ENCODE results near the gene SMPD3.
A peak's percentile ranks its signal among the peaks of the same experiment; 100 is the strongest.
"Not testable (repeated sequence)": the region's sequence is repeated elsewhere in the genome, so short reads cannot be mapped to it uniquely, and the experiment has no call there.

SMPD3 gene

DNA sequence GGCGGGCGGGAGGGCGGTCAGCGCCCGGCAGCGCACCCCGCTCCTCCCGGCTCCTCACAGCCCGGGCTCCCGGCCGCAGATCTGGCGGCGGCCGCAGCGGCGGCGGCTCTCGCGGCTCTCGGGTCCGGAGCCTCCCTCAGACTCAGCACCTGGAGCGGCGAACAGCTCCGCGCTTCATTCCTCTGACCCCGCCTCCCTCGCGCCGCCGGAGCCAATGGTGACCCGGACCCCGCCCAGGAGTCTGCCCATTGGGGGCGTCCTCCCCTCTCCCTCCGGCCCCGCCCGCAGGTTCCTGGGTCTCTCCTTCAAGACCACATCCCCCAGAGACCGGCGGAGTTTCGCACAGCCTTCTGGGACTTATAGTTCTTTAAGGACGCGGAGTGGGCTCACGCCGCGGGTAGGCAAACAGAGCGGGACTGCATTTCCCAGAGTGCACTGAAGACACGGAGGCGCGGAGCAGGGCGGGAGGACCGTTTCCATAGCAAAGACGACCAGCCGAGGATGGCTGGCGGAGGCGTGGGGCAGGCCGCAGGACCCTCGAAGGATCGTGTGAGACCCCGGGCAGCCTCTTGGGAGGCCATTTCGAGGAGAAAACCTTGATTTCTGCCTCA is at the start of gene SMPD3:
Gene SMPD3 (minus strand): TSS at position 149 of the 611 bp plus-strand sequence. CDS start 76,327 bp downstream, outside the sequence.
- peak; percentile 97 for DNase-seq

DNA sequence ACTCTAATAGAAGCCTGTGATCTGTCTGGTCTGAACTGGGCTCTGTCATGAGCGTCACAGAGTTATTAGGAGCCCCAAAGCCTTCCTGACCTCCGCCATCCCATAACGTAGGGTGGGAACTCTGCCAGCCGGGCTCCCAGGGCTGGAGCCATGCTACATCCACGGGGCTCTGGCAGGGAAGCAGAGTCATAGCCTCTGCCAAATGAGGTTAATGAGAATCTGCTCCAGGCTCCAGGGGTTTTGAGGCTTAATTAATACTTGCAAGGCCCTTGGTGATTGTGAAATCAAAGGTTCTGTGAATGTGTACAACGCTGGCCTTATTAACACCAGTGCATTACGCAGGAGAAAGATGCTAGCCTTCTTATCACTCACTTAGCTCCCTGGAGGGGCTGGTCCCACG is 48.4 kb upstream of the SMPD3 start:
- no peak for DNase-seq

DNA sequence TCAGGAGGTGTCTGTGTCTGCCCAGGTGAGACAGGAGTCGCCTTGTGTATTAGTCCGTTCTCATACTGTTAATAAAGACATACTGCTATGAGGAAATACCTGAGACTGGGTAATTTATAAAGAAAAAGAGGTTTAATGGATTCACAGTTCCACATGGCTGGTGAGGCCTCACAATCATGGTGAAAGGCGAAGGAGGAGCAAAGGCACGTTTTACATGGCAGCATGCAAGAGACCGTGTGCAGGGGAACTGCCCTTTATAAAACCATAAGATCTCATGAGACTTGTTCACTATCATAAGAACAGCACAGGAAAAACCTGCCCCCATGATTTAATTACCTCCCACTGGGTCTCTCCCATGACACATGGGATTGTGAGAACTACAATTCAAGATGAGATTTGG is 46.0 kb upstream of the SMPD3 start:
- not testable (repeated sequence) for DNase-seq

- DNase-seq: no peak
These were observed 45.2 kb upstream of the SMPD3 start for GRCh38 chr16:68493412-68494070.

DNA sequence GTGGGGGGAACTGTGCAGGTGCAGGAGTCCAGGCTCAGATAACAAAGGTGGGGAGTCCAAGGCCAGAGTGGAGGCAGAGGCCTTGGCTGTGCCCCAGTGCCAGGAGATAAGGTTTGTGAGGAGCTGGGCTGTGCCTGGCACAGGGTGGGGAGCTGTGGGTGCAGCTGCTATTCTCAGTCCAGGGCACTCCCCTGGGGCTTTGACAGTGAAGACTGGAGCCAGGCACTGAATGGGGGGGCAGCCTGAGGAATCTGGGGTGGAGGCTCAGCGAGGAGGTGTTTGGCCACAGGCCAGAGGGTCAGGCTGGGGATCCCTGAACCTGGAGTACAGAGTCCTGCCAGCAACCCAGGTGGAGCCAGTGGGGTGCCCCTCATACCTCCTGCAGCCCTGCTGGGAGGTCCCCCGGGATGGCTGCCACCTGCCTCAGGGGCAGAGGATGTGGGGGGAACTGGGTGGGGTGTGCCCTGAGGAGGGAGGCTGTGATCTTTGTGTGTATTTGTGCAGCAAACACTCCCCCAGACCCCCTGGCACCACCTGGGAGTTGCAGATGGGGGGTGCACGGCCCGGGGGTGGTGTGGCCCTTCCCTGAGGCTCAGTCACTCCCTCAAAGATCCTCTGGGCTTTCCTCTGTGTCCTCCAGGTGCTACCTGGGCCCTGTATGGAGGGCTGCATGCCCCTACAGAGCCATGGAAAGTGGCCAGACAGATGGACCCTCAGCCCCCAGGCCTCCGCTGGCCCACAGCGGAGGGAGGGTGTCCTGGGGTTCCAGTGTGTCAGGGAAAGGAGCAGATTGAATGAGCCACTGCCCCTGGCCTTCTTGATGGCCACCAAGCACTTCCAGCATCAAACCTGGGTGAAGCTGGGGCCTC is 44.5 kb upstream of the SMPD3 start:
- no peak for DNase-seq

DNA sequence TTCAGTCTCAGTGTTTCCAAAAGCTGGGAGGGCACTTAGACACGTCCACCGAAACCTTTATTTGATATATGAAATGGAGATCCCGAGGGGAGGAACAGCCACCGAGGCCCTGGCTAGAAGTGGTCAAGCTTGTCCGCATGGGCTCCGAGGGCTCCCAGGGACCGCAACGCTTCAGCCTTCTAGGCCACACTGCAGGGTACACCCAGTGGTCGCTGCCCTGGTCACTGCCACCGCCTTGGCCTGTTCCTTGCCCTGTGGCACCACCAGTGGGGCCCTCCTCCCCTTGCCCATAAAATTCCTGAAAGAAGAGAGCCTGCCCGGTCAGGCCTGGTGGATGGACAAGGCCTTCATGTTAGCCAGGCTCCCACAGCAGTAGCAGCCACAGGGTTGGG is 43.8 kb upstream of the SMPD3 start:
- DNase-seq: no peak

GRCh38 chr16:68491576-68491950 is 43.3 kb upstream of the SMPD3 start:
- no peak for DNase-seq

GRCh38 chr16:68490829-68491575 is 42.7 kb upstream of the SMPD3 start:
- DNase-seq: no peak

DNA sequence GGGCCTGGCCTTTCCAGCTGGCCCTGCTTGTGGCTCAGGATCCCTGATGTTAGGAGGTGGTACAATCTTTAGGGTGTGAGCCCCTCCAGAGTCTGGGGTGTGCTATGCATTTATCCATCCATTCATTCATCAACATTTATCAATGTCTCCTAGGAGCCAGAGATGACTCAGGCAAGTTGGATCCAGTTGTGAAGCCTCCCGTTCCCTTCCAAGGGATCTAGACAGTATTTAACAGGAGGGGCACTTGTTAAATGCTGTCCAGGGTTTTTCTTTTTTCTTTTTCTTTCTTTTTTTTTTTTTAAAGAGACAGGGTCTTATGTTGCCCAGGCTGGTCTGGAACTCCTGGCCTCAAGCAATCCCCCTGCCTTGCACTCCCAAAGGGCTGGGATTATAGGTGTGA is 42.0 kb upstream of the SMPD3 start:
- DNase-seq: no peak

DNA sequence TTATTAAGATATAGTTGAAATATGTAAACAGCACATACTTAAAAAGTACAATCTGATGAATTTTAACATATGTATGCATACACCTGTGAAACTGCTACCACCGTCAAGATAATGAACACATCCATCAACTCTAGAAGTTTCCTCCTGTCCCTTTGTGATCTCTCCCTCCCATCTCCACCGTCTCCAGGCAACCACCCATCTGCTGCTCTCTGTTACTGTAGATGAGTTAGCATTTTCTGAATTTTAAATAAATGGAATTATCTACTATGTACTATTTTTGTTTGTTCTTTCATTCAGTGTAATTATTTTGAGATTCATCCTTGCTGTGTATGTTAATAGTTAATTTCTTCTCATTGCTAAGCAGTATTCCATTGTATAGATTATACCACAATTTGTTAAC is 40.2 kb upstream of the SMPD3 start:
- DNase-seq: no peak

DNA sequence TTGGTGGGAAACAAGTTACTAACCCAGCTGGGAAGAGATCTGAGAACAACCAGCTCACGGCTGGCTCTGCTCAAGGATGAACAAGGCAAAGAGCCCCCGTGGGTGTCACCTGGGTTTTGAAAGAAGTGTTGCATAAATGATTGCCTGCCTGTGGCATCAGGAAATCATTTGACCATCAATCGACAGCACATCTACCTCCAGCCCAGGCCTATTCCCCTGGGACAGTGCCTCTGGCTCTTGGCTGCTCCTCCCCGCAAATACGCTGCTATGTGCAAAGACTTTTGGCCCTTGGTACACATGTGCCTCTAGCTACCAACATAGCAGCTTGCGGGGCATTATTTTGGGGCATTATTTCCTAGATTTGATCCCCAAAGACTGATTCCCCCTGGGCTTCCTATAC is 39.4 kb upstream of the SMPD3 start:
- no peak for DNase-seq

GRCh38 chr16:68487203-68487514 is 38.9 kb upstream of the SMPD3 start:
- no peak for DNase-seq

DNA sequence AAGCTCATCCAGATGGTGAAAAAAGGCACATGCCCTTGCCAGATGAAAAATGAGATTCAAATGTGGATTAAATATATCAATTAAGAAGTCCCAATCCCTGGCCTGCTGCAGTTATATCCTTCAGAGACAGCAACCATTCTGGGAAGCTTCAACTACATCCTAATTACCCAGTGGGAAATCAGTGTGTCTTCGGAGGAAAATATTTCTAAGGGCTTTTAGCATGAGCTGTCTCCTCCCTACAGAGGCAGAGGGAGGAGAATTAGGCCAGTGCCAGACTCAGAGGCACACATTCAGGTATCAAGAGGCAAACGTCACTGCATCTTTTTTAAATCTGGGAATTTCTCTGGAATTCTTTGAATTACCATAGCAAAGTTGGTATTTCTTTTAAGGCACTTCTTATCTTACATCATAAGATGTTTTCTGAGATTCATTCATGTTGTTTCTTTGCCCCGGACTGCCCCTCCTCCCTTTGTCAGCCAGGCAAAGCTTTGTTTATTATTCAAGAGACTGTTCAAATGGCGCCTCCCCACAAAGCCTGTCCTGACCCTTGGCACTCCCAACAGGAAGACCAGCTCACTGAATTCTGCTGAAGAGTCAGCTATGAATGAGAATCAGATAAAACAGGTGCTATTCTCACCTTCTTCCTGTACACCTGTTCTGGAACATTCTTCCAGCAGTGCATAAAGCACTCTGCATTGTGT is 38.3 kb upstream of the SMPD3 start:
- no peak for DNase-seq

DNA sequence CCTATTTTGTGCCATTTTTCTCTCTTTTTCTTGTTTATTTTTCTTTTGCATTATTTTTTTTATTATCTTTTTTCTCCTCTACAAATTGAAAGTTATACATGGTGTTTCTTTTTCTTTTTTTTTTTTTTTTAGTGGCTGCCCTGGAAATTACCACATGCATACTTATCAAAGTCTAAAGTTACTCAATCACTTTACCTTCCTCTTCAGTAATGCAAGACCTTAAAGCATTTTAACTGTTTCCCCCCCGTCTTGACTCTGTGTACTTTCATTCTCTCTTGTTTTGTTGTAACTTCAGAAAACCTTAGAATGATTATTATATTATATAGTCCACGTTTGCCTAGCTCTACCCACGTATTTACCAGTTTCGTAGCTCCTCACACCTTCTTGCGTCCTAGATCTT is 33.3 kb upstream of the SMPD3 start:
- no peak for DNase-seq

GRCh38 chr16:68480084-68480995 is 32.0 kb upstream of the SMPD3 start:
- DNase-seq: no peak

DNA sequence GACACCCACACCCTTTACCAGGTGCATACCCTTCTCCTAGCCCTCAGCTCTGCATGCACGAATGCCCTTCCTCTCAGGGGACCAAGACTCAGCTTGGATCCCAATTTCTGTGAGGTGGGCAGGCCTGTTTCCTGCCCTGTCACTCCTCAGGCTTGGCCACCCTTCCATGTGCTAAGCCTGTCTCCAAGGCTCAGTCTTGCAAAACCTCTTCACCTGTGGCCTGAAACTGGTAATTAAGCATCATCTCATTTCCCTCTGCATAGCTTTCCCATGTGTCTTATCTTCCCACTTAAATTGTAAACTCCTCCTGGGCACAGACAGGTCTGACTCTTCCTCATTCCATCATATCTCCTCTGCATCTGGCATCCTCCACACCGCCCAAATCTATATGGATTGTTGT is 31.0 kb upstream of the SMPD3 start:
- DNase-seq: no peak

DNA sequence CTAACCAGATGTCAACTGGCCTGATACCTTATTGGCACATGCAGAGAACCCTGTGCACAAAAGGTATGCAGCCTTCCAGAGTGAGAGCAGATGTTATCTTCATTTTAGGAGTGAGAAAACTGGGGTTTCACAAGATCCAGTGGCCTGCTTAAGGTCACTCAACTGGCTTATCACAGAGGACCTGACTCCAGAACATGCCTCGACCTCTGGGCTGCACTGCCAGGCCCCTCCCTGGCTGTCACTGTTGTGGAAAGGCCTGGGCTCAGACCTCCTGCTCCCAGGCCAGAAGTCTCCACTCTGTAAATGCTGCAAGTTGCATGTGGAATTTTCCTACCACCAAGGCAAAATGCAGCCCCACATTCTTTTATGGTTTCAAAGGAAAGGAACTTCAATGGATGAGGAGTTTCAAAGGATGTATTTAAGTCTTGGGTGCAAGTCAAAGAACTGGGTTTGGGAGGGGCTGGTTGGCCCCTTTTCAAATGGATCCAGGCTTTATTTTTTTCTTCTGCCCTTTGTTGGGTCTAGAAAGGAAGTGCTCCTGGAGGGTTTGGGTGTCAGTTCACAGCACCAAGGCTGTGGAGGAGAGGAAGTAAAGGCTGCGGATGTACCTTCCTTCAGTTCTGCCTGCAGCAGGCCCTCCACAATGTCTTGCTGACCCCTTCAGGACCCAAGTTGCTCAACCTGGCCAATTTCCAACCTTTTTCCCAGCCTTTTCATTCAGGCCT is 30.4 kb upstream of the SMPD3 start:
- DNase-seq: no peak

DNA sequence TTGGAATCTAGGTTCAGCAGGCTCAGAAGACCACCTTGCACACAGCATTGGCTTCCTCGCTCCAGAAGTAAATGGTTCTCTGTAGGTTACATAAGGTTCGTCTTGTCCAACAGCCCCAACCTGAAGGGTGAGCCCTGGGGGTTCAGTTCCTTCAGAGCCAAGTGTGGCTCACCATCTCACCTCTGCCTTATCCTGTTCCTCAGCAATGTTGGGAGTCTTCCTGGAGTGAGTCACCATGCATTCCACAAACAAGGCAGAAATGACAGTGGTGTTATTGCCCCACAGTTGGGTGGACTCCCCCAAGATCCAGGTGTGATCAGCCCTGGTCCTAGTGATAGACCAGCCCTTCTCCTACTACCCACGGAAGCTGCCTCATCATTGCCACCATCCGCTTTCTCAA is 26.8 kb upstream of the SMPD3 start:
- DNase-seq: no peak

- DNase-seq: no peak
These were observed 25.2 kb upstream of the SMPD3 start for GRCh38 chr16:68473358-68474070.

- DNase-seq: no peak
These were observed 24.3 kb upstream of the SMPD3 start for GRCh38 chr16:68472581-68472980.
